Liver (tissue), 9 donors: Measurements from ENCODE around the gene ZBTB38. TPM values are rescaled to one million over a fixed set of nuclear protein-coding genes. Genes with fewer than 3 reads are reported as not detected.

ENCODE experiments used
- DNase-seq: peaks from one replicate; pipeline ENCODE4 v3.0.0-alpha.2; 2017; ENCODE audit warnings: low spot score
- H3K27ac ChIP-seq, 2 donors: one replicate each; pipeline ENCODE4 v1.7.0; 2013; ENCODE audit warnings: inconsistent platforms in 2 of 2, low read length in 2 of 2, control low read depth in 1 of 2, low read depth in 1 of 2, mild to moderate bottlenecking in 1 of 2
- H3K27me3 ChIP-seq, 4 donors: one replicate each; pipeline versions ENCODE4 v1.6.1 to v1.7.0; 2013; ENCODE audit warnings: low read length in 3 of 4, inconsistent platforms in 1 of 4, mild to moderate bottlenecking in 1 of 4, moderate library complexity in 1 of 4; ENCODE audit not compliant: control insufficient read depth in 4 of 4, insufficient read depth in 4 of 4
- H3K36me3 ChIP-seq, 4 donors: one replicate each; pipeline versions ENCODE4 v1.6.1 to v1.7.0; 2013; ENCODE audit warnings: low read length in 3 of 4, mild to moderate bottlenecking in 3 of 4, low read depth in 1 of 4, moderate library complexity in 1 of 4; ENCODE audit not compliant: control insufficient read depth in 4 of 4, insufficient read depth in 3 of 4
- H3K4me1 ChIP-seq, 4 donors: one replicate each; pipeline versions ENCODE4 v1.6.1 to v1.7.0; 2013; ENCODE audit warnings: low read length in 3 of 4, mild to moderate bottlenecking in 3 of 4, moderate library complexity in 1 of 4; ENCODE audit not compliant: control insufficient read depth in 4 of 4, insufficient read depth in 4 of 4
- H3K4me3 ChIP-seq, 3 donors: one replicate each; pipeline versions ENCODE4 v1.6.1 to v1.7.0; 2013; ENCODE audit warnings: low read length in 3 of 3, control low read depth in 1 of 3, low read depth in 1 of 3, mild to moderate bottlenecking in 1 of 3
- H3K9ac ChIP-seq, 2 donors: one replicate each; pipeline ENCODE4 v1.7.0; 2013; ENCODE audit warnings: low read length in 2 of 2, mild to moderate bottlenecking in 2 of 2, moderate library complexity in 2 of 2, control low read depth in 1 of 2, low read depth in 1 of 2
- H3K9me3 ChIP-seq, 4 donors: one replicate each; pipeline versions ENCODE4 v1.6.1 to v1.7.0; 2013; ENCODE audit warnings: low read length in 3 of 4; ENCODE audit not compliant: control insufficient read depth in 4 of 4
- EGR1 ChIP-seq, 2 donors: IDR thresholded peaks; 2 replicates each; pipeline ENCODE4 v1.6.1; 2016 to 2018; ENCODE audit warnings: antibody characterized with exemption in 2 of 2, low read depth in 2 of 2
- FOXA1 ChIP-seq: IDR thresholded peaks from 2 replicates; pipeline ENCODE4 v1.6.1; 2016; ENCODE audit warnings: antibody characterized with exemption
- FOXA2 ChIP-seq: IDR thresholded peaks from 2 replicates; pipeline ENCODE4 v1.6.1; 2016; ENCODE audit warnings: antibody characterized with exemption
- HNF4A ChIP-seq, 2 donors: conservative IDR thresholded peaks; 2 replicates each; pipeline ENCODE4 v1.6.1; 2016; ENCODE audit warnings: antibody characterized with exemption in 2 of 2, mild to moderate bottlenecking in 2 of 2
- HNF4G ChIP-seq: IDR thresholded peaks from 2 replicates; pipeline ENCODE4 v1.6.1; 2016; ENCODE audit warnings: antibody characterized with exemption
- JUND ChIP-seq, 2 donors: IDR thresholded peaks; 2 replicates each; pipeline ENCODE4 v1.6.1; 2016; ENCODE audit warnings: antibody characterized with exemption in 2 of 2
- NR2F2 ChIP-seq: IDR thresholded peaks from 2 replicates; pipeline ENCODE4 v1.6.1; 2016; ENCODE audit warnings: antibody characterized with exemption
- RAD21 ChIP-seq, 2 donors: IDR thresholded peaks; 2 replicates each; pipeline ENCODE4 v1.6.1; 2016; ENCODE audit warnings: antibody characterized with exemption in 2 of 2, mild to moderate bottlenecking in 2 of 2
- SP1 ChIP-seq: IDR thresholded peaks from 2 replicates; pipeline ENCODE4 v1.6.1; 2018; ENCODE audit warnings: antibody characterized with exemption, mild to moderate bottlenecking
- TAF1 ChIP-seq: conservative IDR thresholded peaks from 2 replicates; pipeline ENCODE4 v1.6.1; 2016; ENCODE audit warnings: antibody characterized with exemption, mild to moderate bottlenecking
- YY1 ChIP-seq: IDR thresholded peaks from 2 replicates; pipeline ENCODE4 v1.6.1; 2016; ENCODE audit warnings: antibody characterized with exemption, mild to moderate bottlenecking
- WGBS: extraction: QIAGEN DNeasy Blood & Tissue Kit; methylation state at CpG from one replicate; pipeline ENCODE4 v1.1.7; 2013; 5-methylcytosine and 5-hydroxymethylcytosine counted together
- polyA plus RNA-seq, 2 donors: library from polyadenylated mRNA; stranded (reverse) in 1 of 2; unstranded in 1 of 2; fragments of 200-250 nt in 1 of 2; fragments of >200 nt in 1 of 2; fragmentation: Nextera tagmentation in 1 of 2; extraction: Ambion mirVana in 1 of 2; gene quantifications; one replicate each; pipeline versions ENCODE4 v1.2.1 to v1.2.3, GENCODE V29; 2013 to 2015
- total RNA-seq, 2 donors: library from RNA; depleted of rRNA; stranded (reverse); fragments of >200 nt; gene quantifications; one replicate each; pipeline ENCODE4 v1.2.3, GENCODE V29; 2014
- TF ChIP-seq, protein P1 (sequence below): fragments of 150-350 bp; IDR thresholded peaks from 2 replicates; pipeline ENCODE4 v1.5.1; 2017; ENCODE audit warnings: improper control_type of control experiment, low read depth, low read length; ENCODE audit not compliant: missing input control
- TF ChIP-seq, protein P2 (sequence below): IDR thresholded peaks from 2 replicates; pipeline ENCODE4 v1.6.1; 2016; ENCODE audit warnings: antibody characterized with exemption
- TF ChIP-seq, protein P3 (sequence below): IDR thresholded peaks from 2 replicates; pipeline ENCODE4 v1.6.1; 2016; ENCODE audit warnings: antibody characterized with exemption
- TF ChIP-seq, protein P4 (sequence below): IDR thresholded peaks from 2 replicates; pipeline ENCODE4 v1.6.1; 2016; ENCODE audit warnings: antibody characterized with exemption
- donor health status: healthy.
- donor health status: healthy.
- donor health status: healthy.
- donor health status: healthy.
- donor health status: healthy.

Gene ZBTB38
- total and polyA plus RNA-seq, 4 donors: 9.5 to 57.3 (median 19.5) TPM

DNA sequence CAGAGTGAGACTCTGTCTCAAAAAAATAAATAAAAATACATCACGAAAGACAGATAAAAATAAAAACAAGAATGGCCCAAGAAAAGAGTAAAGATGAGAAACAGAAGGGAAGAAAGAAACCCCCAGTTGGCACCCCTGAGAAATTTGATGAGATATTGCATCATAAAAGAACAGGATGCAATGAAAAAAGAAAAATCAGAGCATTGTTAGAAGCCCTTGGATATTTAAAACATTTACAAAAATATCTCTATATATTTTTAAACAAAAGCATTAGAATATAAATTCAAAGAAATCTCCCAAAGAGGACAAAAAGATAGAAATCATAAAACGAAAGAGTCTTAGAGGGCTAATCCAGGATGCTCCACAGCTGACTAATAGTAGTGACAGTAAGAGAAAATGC lies 18.6 kb upstream of the ZBTB38 start:
- Histone ChIP-seq H3K4me3 (no peak overlapping the region), H3K9me3 (no peaks in the 10 kb centered on the region), H3K36me3 (no peaks in the 10 kb centered on the region), H3K9ac (no peak overlapping the region), H3K27me3 (no peaks in the 10 kb centered on the region), H3K4me1 (peaks cover 2 to 19% (median 13%) of the 10 kb centered on the region in 4 donors), H3K27ac (no peak overlapping the region)
- no peak for DNase-seq
- 93% methylated on average over 2 of the region's 2 CpGs for WGBS
- TF ChIP-seq HNF4G (no peak), EGR1 (IDR thresholded peaks at IDR 0.05; ENCODE audit: low read depth in 2 of 2) (no peak), YY1 (no peak), TAF1 (no peak), FOXA2 (no peak), HNF4A (conservative IDR thresholded peaks at IDR 0.05) (no peak), FOXA1 (no peak), SP1 (no peak)
- TF ChIP-seq, protein P1, sequence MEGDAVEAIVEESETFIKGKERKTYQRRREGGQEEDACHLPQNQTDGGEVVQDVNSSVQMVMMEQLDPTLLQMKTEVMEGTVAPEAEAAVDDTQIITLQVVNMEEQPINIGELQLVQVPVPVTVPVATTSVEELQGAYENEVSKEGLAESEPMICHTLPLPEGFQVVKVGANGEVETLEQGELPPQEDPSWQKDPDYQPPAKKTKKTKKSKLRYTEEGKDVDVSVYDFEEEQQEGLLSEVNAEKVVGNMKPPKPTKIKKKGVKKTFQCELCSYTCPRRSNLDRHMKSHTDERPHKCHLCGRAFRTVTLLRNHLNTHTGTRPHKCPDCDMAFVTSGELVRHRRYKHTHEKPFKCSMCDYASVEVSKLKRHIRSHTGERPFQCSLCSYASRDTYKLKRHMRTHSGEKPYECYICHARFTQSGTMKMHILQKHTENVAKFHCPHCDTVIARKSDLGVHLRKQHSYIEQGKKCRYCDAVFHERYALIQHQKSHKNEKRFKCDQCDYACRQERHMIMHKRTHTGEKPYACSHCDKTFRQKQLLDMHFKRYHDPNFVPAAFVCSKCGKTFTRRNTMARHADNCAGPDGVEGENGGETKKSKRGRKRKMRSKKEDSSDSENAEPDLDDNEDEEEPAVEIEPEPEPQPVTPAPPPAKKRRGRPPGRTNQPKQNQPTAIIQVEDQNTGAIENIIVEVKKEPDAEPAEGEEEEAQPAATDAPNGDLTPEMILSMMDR: no peak
- TF ChIP-seq, protein P2, sequence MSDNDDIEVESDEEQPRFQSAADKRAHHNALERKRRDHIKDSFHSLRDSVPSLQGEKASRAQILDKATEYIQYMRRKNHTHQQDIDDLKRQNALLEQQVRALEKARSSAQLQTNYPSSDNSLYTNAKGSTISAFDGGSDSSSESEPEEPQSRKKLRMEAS: no peak
- TF ChIP-seq, protein P3, sequence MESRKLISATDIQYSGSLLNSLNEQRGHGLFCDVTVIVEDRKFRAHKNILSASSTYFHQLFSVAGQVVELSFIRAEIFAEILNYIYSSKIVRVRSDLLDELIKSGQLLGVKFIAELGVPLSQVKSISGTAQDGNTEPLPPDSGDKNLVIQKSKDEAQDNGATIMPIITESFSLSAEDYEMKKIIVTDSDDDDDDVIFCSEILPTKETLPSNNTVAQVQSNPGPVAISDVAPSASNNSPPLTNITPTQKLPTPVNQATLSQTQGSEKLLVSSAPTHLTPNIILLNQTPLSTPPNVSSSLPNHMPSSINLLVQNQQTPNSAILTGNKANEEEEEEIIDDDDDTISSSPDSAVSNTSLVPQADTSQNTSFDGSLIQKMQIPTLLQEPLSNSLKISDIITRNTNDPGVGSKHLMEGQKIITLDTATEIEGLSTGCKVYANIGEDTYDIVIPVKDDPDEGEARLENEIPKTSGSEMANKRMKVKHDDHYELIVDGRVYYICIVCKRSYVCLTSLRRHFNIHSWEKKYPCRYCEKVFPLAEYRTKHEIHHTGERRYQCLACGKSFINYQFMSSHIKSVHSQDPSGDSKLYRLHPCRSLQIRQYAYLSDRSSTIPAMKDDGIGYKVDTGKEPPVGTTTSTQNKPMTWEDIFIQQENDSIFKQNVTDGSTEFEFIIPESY: no peak

DNA sequence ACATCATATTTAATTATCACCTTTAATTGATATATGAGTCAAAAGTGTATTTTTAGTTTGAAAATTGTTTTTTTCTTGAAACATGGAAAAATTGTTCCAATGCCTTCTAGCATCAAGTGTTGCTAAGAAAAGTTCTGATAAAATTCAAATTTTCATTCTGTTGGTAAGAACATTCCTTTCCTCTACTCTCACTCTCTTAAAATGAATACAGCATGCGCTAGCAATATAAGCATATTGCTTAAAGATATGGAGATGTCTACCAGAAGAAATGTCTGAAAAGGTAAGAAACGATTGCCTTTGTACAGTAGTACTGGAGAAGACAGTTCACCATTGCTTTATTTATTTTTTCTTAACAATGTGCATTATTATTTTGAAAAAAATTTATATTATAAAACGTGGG lies 17.6 kb upstream of the ZBTB38 start:
- Histone ChIP-seq H3K4me3 (no peak overlapping the region), H3K36me3 (no peaks in the 10 kb centered on the region), H3K9ac (no peak overlapping the region), H3K4me1 (peaks cover 0 to 12% (median 8%) of the 10 kb centered on the region in 4 donors), H3K27me3 (no peaks in the 10 kb centered on the region), H3K27ac (no peak overlapping the region), H3K9me3 (no peaks in the 10 kb centered on the region)
- 90% methylated on average over 3 of the region's 3 CpGs for WGBS
- TF ChIP-seq SP1: no peak
- TF ChIP-seq EGR1 (IDR thresholded peaks at IDR 0.05; ENCODE audit: low read depth in 2 of 2): no peak
- TF ChIP-seq TAF1: no peak
- no peak for TF ChIP-seq HNF4G
- TF ChIP-seq, protein P4, sequence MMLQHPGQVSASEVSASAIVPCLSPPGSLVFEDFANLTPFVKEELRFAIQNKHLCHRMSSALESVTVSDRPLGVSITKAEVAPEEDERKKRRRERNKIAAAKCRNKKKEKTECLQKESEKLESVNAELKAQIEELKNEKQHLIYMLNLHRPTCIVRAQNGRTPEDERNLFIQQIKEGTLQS: no peak
- TF ChIP-seq JUND (IDR thresholded peaks at IDR 0.05): no peak
- no peak for TF ChIP-seq HNF4A (conservative IDR thresholded peaks at IDR 0.05)
- TF ChIP-seq NR2F2: no peak
- TF ChIP-seq, protein P1: no peak
- TF ChIP-seq, protein P2: no peak
- TF ChIP-seq, protein P3: no peak
- TF ChIP-seq FOXA2: no peak
- no peak for TF ChIP-seq RAD21 (IDR thresholded peaks at IDR 0.05)
- DNase-seq: no peak
